HG03025 (cell line): ENCODE results near the gene NHLH2.

Experiments used
- ATAC-seq: cut with Tn5 transposase; IDR thresholded peaks from one replicate; pipeline ENCODE4 v1.9.1; 2021; ENCODE audit warnings: mild to moderate bottlenecking, moderate library complexity; ENCODE audit not compliant: unreplicated experiment, low FRiP score

Gene NHLH2

DNA sequence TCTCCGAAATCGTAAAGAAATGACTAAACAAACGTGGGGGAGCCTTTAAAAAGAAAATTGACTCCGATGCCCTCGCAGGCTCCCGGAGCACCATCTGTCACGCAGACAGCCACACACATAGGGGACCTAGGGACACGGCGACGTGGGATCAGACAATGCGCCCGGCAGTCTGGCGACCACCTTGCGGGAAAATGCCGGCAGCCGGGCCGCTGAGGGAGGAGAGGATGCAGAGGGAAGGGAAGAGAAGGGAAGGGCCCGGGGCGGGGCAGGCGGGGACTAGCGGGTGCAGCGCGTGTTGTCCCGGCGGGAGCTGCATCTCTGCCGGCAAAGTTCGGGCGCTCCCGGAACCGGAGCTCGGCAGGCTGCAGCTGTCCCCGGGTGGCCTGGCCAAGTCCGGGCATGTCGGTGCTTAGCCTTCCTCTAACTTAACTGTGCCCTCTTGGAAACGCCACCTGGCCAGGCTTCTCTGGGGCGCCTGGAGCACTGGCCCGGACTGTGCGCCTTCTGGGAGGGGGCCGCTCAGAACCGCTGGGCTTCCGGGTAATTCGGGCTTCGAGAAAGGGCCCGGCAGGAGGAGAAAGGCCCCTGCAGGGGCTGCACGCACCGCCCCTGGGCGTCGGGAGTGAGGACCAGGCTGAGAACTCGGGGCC is 1.8 kb downstream of the NHLH2 start:
- no peak for ATAC-seq

DNA sequence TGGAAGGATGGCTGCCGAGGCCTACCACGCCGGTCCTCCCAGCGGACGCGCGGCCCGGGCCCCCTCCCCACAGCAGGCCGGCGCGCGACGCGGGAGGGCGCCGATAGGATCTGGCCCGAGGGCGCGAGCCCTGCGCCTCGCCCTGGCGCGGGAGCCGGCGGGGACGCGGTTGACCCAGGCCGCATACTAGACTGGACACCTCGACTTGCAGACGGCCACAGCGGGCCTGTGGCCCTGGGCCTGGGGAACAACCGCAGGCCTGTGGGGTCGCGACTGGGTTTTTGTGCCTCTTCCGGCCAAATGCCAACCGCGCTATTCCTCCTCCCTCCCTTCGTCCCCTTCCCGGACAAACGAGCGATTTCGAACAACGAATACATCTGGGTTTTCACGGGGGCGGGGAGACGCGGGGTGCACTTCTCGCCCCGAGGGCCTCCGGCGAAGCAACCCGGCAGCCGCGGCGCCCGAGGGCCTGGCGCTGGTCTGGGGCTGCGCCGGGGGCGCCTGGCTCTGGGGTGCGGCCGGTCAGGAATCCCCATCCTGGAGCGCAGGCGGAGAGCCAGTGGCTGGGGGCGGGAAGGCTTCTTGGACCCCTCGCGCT is 2.4 kb downstream of the NHLH2 start:
- no peak for ATAC-seq

DNA sequence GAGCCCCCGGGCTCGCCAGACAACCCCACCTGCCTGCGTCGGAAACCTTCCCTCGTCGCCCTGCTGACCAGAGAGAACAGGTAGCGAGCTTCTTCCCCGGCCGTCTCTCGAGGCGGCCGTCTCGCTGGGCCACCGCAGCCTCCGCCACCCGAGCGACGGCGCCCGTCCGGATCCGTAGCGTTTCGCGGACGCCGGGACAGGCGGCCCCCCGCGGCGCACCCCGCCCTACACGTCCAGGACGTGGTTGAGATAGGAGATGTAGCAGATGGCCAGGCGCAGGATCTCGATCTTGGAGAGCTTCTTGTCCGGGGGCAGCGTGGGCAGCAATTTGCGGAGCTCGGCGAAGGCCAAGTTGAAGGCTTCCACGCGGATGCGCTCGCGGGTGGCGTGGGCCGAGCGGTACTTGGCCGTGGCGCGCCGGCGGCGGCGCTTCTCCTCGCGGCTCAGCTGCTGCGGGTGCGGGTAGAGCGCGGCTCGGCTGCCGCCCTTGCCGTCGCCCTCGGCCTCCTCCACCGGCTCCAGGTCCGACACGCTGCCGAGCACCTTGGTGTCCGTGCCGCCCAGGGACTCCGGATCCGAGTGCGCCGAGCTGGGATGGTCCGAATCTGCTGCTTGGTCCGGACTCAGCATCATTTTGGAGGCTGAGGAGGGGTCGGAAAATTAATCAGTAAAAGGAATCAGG is 3.0 kb downstream of the NHLH2 start:
- no peak for ATAC-seq

DNA sequence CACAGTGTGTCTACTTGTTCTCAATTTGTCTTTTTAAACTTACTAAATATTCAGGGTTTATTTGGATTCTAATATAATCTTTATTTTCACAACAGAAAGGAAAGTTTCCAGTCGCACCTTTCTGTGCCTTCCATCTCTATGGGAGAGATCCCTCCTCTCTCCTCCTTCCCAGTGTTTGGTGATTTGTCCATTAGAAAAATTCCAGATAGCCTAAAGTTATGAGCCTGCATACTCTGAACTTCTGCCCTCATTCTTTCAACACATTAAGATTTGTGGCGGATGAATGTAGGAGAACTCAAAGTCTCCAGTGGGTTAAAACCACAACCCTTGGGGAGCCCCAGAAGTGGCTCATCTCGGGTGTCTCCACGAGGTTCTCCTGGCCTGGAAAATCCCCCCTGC is 3.6 kb downstream of the NHLH2 start:
- no peak for ATAC-seq

DNA sequence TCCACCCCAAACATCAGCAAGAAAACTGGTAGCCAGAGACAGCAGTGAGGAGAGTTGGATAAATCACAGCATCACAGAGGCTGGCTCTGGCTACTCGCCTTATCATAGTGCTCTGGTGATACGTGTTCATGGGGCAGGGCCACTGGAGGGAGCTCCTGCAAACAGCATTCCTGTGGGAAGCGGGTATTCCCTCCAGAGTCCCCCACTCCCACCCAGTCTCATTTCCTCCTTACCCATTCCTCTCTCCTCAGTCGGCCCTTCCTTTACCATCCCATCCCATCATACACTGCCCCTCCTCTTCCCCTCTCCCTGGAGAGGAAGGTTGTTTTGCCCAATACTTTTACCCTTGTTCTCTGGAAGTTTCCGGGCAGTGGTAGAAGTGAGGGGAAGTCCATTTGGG is 7.1 kb downstream of the NHLH2 start:
- no peak for ATAC-seq

DNA sequence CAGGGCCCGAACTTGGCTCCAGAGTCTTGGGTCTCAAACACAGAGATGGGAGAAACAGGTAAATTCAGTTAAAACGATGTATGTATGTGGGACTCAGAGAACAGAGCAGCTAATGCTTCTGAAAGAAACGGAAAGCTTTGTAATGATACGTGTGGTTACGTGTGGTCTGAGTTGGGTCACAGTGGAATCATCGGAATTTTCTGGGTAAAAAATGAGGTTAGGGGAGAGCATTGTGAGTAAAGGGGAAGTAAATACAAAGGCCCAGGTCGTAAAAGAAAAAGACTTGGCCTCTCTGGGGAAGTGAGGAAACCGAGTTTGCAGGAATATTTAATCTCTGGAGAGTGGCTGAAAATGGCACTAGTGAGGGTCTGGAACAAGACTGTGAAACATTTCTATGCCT is 8.3 kb downstream of the NHLH2 start:
- ATAC-seq, result no peak

DNA sequence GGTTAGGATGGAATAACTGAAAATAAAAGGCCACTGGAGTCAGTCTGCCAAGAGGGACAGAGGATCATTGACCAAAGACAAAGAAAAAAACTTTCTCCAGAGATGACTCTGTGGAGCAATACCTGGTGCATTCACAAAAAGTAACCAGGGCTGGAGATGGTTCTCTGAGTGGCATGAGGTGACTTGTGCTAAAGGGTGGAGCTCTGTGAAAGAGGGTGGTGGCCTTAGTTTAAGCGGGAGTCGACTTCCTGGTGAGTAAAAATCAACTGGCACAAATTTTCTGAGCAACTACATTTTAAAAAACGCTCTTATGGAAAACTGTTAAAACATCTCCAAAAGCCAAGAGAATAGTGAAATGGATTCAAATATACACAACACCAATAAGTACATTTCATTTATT is 10.0 kb downstream of the NHLH2 start:
- ATAC-seq, result no peak

DNA sequence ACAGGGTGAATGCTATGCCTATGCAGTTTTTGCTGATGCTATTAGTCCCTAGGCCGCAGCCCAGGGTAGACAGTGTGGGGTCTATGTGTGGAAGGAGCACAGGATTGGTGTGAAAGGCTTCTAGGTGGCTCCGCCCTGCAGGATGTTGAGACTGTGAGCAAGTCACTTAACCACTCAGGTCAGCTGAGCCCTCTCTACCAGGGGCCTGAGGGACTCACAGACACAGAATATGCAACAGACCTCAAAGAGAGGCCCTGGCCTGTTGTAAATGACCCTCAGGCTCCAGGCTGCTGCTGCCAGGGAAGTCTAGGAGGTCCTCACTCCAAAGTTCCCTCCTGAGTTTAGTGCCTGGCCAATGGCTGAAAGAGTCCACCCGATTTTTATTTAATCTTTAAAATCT is 11.0 kb downstream of the NHLH2 start:
- ATAC-seq, result no peak

DNA sequence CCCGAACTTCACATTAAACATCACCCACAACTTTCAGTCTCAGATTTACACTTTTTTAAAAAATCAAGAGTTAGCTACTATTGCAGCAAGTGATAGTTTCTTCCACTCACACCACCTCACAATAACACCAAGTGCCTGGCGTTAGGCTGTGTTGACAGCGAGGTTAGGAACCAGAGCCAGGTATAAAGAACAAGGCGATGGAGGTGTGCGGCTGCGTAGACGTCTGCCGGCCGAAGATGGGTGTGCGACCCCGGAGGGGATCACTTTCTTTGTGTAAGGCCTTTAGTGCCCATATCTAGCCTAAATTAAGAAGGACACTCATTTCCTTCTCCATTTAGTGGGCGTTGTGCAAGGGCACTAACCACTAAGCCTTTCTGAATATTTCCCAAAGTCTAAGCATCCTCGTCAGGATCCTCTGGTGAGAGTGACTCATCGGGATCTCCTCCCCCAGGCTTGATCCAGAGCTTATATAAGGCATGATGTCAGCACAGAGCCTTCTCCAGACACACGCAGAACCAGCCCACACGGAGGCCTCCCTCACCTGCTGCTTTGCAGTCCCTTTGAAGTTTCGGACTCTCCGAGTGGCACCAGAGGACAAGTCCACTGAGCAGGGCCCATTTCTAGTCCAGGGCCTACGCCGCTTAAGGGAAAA is 11.8 kb downstream of the NHLH2 start:
- ATAC-seq, result no peak

DNA sequence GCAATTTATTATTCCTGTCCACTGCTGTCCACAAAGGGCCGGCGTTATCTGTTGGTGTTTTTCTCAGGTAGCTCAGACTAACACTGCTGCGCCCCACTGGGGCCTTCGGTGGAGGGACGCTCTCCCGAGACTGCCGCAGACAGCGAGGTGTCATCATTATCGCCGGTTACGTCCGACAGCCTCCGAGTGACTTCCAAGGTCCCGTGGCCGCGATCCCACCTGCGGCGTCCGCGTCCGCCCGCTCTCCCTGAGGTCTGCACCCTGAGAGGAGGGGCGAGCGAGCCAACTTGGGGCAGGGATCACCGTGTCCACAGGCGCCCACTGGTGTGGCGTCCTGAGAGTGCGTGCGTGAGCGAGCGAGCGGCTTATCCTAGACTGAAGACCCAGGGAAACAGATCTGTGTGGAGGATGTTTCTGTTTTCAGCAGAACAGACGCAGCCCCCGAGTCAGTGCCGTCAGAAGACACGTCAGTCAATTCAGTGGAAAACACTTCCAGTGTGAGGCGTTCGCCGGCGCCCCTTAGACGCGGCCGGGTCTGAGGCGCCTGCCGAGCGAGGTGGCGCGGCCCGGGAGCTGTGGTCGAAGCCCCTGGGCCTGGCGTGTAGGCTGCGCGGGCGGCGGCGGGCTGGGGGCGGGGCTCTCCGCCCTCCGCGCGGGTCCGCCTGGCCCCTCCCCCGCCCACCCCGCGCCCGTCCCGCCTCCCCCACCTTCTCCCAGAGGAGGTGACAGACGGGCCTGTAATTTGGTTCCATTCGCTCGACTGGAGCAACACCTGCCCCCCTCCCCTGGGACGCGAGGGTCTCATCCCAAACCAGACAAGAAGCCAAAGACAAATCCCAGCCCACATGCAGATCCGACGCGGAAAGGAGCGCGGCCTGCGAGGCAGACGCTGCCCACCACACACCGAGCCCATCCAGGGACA is 12.6 kb downstream of the NHLH2 start:
- ATAC-seq, result no peak

DNA sequence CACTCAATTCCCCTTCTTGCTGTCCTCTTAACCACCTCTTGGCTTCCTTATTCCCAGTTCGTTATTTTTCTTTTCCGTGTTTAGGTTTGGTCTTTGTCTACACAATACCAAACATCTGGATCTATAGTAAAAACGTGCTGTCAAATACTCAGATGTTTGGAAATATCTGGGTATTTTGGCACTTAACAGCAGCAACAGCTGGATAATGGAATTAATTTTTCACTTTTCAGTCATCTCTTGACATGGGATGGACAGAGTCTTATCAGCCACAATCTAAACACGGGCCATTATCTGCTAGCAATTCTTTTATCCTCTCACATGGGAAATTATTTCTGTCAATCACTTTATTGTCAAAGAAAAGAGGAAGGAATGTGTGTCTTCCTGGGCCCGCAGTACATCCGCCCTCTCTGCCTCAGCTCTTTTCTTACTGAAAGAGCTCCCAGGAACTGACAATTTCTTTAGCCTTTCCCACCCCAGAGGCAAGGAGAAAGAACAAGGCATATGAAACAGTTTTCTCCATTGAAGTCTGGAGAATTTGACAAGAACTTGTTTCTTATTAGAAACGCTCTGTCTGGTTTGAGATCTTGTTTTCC is 13.4 kb downstream of the NHLH2 start:
- ATAC-seq, result no peak

DNA sequence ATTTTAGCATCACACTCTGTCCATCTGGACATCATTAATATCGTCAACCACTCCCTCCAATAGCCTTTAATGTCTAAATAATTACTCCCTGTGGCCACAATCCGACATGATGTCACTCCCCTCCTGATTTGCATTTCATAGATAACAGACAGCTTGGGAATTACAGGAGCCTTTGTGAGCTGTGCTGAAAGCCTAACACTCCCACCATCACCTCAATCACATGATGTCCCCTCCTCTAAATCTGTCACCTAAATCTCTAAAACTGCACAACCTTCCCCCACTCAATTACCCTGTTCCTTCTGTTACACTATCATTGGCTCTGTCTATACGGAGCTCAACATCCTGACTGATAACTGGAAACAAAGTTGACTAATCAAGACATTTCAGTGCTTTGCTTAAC is 14.3 kb downstream of the NHLH2 start:
- no peak for ATAC-seq

DNA sequence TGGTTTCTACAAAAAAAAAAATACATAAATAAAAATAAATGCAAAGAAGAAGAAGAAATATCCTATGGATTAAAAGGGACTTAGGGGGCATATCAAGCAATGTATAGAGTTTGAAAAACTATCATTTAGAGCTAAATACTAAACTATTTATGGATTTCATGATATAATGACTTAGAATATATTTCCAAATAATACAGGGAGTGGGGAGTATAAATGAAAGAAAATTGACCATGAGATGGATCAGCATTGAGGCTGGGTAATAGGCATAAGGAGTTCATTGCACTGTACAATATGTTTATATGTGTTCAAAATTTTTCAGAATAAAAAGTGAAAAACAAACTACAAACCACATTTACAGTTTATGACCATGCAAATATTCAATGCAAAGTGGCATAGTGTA is 18.8 kb downstream of the NHLH2 start:
- no peak for ATAC-seq

DNA sequence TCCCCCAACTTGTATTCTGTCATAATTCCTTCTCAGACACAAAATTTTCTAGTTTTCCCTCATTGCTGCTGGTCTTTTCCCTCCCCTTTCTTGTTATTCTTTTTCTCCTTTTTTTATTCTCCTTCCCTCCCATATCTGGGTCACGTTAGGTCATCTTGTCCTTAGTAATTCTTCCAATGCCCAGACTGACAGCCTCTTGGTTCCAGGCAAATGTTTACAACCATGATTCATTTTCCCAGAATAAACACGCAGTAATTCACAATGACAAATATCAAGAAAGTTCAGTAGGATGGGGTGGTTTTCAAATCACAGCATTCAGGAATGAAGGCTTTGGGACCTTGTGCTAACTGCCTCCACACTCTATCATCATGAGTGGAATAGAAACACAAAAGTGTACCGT is 25.2 kb downstream of the NHLH2 start:
- ATAC-seq, result no peak

DNA sequence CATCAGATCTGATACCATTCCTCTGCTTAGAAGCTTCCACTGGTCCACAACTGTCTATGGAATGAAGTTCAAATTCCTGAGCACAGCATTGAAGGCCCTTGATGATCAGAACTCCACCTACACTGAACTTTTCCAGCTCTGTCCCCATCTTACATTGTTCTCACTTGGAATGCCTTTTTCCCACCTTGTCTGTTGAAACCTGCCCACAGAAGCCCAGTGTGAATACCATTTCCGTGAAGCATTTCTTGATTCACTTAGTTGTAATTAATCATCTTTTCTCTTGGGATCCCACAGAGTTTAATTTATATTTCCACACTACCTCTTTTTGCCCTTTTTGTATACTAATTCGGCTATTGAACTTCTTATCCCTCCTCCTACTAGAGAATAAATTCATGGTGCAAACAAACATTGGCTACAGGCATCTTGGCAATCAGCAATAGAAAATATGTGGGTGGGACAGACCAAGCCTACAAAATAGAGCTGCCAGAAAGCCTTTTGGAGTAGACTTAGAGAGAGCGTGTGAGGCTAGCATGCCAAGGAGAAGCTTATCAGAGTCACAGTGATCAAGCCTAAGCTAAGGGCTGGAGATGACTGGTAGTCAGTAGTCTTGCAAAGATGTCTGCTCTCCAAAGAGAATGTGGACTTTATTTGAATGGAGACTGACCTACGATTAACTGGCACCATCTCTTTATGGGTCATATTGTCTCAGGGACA is 26.1 kb downstream of the NHLH2 start:
- ATAC-seq, result no peak

DNA sequence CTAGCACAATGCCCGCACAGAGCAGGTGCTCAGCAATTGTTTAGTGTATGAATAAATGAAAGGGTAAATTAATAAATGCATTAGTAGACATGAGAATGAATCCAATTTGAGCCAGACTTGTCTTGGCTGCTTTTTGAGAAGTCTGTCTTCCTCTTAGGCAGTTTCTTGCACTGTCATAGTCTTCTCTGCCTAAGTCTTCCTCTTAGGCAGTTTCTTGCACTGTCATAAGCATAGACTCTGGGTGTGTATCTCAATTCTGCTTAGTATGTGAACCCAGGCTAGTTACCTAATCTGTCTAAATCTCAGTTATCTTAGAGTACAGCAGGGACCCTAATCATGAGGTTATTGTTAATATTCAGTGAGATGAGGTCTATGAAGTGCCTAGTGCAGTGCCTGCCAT is 27.2 kb downstream of the NHLH2 start:
- no peak for ATAC-seq

DNA sequence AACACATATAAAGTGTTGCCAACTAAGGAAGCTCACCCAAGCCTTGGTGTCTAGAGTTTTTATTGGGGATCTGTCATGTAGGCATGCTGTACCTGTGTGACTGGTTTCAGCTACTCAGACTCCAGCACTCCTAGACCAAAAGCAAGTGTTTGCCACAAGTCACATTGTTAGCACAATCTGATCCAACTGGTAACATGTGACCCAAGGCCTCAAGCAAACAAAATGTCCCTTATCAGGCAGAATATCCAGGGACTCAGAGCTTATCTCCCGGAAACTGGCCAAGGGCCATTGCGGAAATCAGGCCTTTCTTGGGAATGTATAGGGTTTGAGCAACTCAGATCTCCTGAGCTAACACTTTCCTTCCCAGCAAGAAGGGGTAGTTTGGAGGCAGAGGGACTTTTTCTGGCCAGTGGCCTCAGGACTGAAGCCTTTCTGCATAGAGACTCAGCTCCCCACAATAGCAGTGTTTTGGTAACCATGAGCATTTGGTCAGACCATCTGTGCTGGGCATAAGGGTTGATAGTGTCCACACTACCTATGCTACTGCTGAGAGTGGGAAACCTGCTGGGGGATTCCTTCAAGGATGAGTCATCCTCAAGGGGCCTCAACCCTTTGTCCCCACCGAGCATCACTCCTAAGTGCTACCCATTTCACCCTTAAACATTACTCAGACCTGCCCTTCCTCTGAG is 29.6 kb downstream of the NHLH2 start:
- ATAC-seq, result no peak

DNA sequence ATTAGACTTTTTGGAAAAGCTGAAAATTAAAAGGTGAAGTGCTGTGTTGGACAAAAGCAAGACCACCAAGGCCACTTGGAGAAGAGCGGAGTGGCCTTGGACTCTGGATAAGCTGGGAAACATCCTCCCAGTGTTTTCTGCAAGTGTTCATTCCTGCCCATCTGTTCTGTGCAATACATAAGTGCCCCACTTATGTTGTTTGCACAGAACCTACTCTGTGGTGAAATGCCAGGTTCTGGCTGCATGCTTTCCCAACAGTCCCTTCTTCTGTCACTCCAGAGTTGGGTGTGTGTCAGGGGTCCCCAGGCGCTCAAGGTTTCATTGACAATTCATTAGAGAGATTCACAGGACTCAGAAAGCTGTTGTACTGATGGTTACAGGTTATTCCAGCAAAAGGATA is 30.3 kb downstream of the NHLH2 start:
- ATAC-seq, result no peak

DNA sequence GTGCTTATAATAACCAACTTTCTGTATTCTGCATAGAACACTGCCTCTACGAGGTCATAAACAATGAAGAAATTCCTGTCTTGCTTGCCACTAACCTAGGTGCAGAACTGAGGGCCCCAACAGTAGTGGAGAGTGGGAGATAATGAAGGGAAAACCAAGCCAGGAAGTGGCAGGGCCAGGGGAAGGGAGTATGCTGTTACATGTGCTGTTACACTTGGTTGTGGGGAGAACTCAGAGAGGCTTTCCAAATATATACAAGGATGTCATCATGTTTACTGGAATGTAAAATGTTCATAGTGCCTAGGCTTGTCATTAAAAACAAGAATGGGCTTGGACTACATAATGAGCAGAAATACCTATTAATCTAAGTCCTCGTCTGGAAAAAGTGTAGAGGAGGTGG is 31.1 kb downstream of the NHLH2 start:
- no peak for ATAC-seq
